ENCODE measurements around the gene QRSL1. TPM values are rescaled to one million over a fixed set of nuclear protein-coding genes. Genes with fewer than 3 reads are reported as not detected.
"Not testable (repeated sequence)": the region's sequence is repeated elsewhere in the genome, so short reads cannot be mapped to it uniquely, and the experiment has no call there.

QRSL1 gene
- total RNA-seq, 1 donor from 2014 or later = 10.9 TPM

DNA sequence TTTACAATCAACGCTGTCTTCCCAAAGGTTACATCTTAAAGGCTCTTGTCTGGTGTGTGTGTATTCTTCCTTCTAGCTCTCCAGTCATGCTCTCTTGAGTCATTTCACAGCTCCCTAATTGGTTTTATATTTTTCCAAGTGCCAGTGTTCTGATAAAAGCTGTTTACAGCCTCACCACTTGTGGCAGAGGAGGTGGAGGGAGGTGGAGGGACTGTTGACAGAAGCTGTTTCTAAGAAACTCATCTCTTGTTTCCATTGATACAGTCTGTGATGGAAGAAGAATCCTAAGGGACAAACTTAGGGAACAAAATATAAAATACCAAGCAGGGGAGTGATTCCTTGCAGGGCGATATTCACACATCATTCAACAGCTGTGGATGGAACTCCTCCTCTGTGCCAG is 64.0 kb downstream of the QRSL1 start:
- H3K4me3 Mint-ChIP-seq (ENCODE audit: unreplicated experiment) = no peak overlapping the region
- H3K36me3 Mint-ChIP-seq (ENCODE audit: low read depth, unreplicated experiment) = no peaks in the 10 kb centered on the region
- H3K4me1 Mint-ChIP-seq (ENCODE audit: unreplicated experiment) = no peaks in the 10 kb centered on the region
- no peak for DNase-seq (ENCODE audit: low spot score)
- no peak overlapping the region for H3K27ac Mint-ChIP-seq (ENCODE audit: unreplicated experiment)
- no peaks in the 10 kb centered on the region for H3K9me3 Mint-ChIP-seq (ENCODE audit: unreplicated experiment)
- no peaks in the 10 kb centered on the region for H3K27me3 Mint-ChIP-seq (ENCODE audit: unreplicated experiment)
- no peak for TF ChIP-seq CTCF (IDR thresholded peaks at IDR 0.05; ENCODE audit: unreplicated experiment)

- no peaks in the 10 kb centered on the region for H3K36me3 Mint-ChIP-seq (ENCODE audit: low read depth, unreplicated experiment)
- H3K9me3 Mint-ChIP-seq (ENCODE audit: unreplicated experiment) = no peaks in the 10 kb centered on the region
- DNase-seq (ENCODE audit: low spot score) = no peak
- no peak for TF ChIP-seq CTCF (IDR thresholded peaks at IDR 0.05; ENCODE audit: unreplicated experiment)
- no peak overlapping the region for H3K27ac Mint-ChIP-seq (ENCODE audit: unreplicated experiment)
- no peaks in the 10 kb centered on the region for H3K4me1 Mint-ChIP-seq (ENCODE audit: unreplicated experiment)
- no peak overlapping the region for H3K4me3 Mint-ChIP-seq (ENCODE audit: unreplicated experiment)
- H3K27me3 Mint-ChIP-seq (ENCODE audit: unreplicated experiment) = no peaks in the 10 kb centered on the region
Observed at GRCh38 chr6:106694343-106694742, 65.0 kb downstream of the QRSL1 start.

GRCh38 chr6:106700581-106700980 is 71.2 kb downstream of the QRSL1 start:
- no peak overlapping the region for H3K4me3 Mint-ChIP-seq (ENCODE audit: unreplicated experiment)
- TF ChIP-seq CTCF (IDR thresholded peaks at IDR 0.05; ENCODE audit: unreplicated experiment) = no peak
- H3K9me3 Mint-ChIP-seq (ENCODE audit: unreplicated experiment) = peaks cover 5% of the 10 kb centered on the region
- H3K27me3 Mint-ChIP-seq (ENCODE audit: unreplicated experiment) = peaks cover 3% of the 10 kb centered on the region
- no peak overlapping the region for H3K27ac Mint-ChIP-seq (ENCODE audit: unreplicated experiment)
- H3K36me3 Mint-ChIP-seq (ENCODE audit: low read depth, unreplicated experiment) = peaks cover 4% of the 10 kb centered on the region
- no peak for DNase-seq (ENCODE audit: low spot score)
- H3K4me1 Mint-ChIP-seq (ENCODE audit: unreplicated experiment) = no peaks in the 10 kb centered on the region

DNA sequence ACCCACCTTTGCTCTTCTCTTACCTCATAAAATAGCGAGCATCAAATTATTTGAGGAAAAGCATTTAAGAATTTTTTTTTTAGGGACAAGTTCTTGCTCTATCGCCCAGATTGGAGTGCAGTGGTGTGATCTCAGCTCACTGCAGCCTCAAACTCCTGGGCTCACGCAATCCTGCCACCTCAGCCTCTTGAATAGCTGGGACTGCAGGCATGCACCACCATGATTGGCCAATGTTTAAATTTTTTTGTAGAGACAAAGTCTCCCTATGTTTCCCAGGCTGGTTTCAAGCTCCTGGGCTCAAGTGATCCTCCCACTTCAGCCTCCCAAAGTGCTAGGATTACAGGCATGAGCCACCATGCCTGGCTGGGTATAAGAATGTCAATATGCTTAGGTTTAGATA is 71.8 kb downstream of the QRSL1 start:
- not testable (repeated sequence) for H3K4me1 Mint-ChIP-seq (ENCODE audit: unreplicated experiment); H3K36me3 Mint-ChIP-seq (ENCODE audit: low read depth, unreplicated experiment); H3K9me3 Mint-ChIP-seq (ENCODE audit: unreplicated experiment); H3K4me3 Mint-ChIP-seq (ENCODE audit: unreplicated experiment); DNase-seq (ENCODE audit: low spot score); H3K27ac Mint-ChIP-seq (ENCODE audit: unreplicated experiment); H3K27me3 Mint-ChIP-seq (ENCODE audit: unreplicated experiment)

DNA sequence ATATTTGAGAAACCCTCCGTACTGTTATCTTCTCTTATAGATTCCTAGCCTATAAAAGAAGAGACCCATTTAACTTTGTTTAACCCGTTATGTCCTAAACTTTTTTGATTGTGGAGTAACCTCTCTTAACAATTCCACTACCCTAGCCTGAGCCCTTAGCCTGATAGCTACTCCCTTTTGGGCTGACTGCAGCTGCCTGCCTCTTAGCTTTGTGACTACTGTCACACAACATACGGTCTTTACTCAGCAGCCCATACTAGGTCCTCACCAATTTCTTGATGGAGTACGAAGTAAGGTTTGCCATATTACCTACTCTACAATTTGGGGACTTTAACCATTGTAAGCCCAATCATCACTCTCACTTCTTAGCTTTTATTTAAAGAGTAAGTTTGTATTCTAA is 72.7 kb downstream of the QRSL1 start:
- Mint-ChIP-seq H3K27ac (ENCODE audit: unreplicated experiment) (no peak overlapping the region), H3K36me3 (ENCODE audit: low read depth, unreplicated experiment) (peaks cover 8% of the 10 kb centered on the region), H3K4me1 (ENCODE audit: unreplicated experiment) (no peaks in the 10 kb centered on the region), H3K27me3 (ENCODE audit: unreplicated experiment) (peaks cover 3% of the 10 kb centered on the region), H3K9me3 (ENCODE audit: unreplicated experiment) (peaks cover 5% of the 10 kb centered on the region), H3K4me3 (ENCODE audit: unreplicated experiment) (no peak overlapping the region)
- TF ChIP-seq CTCF (IDR thresholded peaks at IDR 0.05; ENCODE audit: unreplicated experiment) = no peak
- no peak for DNase-seq (ENCODE audit: low spot score)

Measured in endothelial cell (in vitro differentiated cells).